Lung (tissue), 12 donors: ENCODE data around the gene DHRS3. TPM values are rescaled to one million over a fixed set of nuclear protein-coding genes. Genes with fewer than 3 reads are reported as not detected.

Source experiments
- ATAC-seq: fragments of 200-7000 bp; cut with Tn5 transposase; one replicate; pipeline ENCODE4 v1.9.1; 2020; ENCODE audit warnings: moderate number of reproducible peaks; ENCODE audit not compliant: insufficient read depth, low FRiP score
- DNase-seq, 3 donors: peaks; one replicate each; pipeline ENCODE4 v3.0.0-alpha.2; 2013 to 2017
- H3K27ac ChIP-seq, 2 donors: one replicate each; pipeline ENCODE4 v1.5.1; 2013; ENCODE audit warnings: mild to moderate bottlenecking in 2 of 2, moderate library complexity in 2 of 2, control low read depth in 1 of 2, inconsistent platforms in 1 of 2, low read depth in 1 of 2, low read length in 1 of 2
- H3K27me3 ChIP-seq, 3 donors: one replicate each; pipeline ENCODE4 v1.5.1; 2013; ENCODE audit warnings: low read length in 2 of 3; ENCODE audit not compliant: control insufficient read depth in 3 of 3, insufficient read depth in 3 of 3
- H3K36me3 ChIP-seq, 4 donors: one replicate each; pipeline ENCODE4 v1.5.1; 2013; ENCODE audit warnings: low read length in 4 of 4, mild to moderate bottlenecking in 1 of 4, moderate library complexity in 1 of 4; ENCODE audit not compliant: control insufficient read depth in 4 of 4, insufficient read depth in 4 of 4
- H3K4me1 ChIP-seq, 5 donors: one replicate each; pipeline ENCODE4 v1.5.1; 2013; ENCODE audit warnings: low read length in 5 of 5, mild to moderate bottlenecking in 2 of 5, moderate library complexity in 1 of 5; ENCODE audit not compliant: control insufficient read depth in 5 of 5, insufficient read depth in 5 of 5
- H3K4me3 ChIP-seq: one replicate; pipeline ENCODE4 v1.5.1; 2013; ENCODE audit warnings: mild to moderate bottlenecking, control low read depth, moderate library complexity
- H3K9ac ChIP-seq, 2 donors: one replicate each; pipeline ENCODE4 v1.5.1; 2013; ENCODE audit warnings: low read length in 2 of 2, control low read depth in 1 of 2; ENCODE audit not compliant: insufficient read depth in 1 of 2
- H3K9me3 ChIP-seq, 4 donors: one replicate each; pipeline ENCODE4 v1.5.1; 2013; ENCODE audit warnings: low read length in 3 of 4, mild to moderate bottlenecking in 1 of 4, moderate library complexity in 1 of 4; ENCODE audit not compliant: control insufficient read depth in 4 of 4, insufficient read depth in 3 of 4
- CTCF ChIP-seq: IDR thresholded peaks from 2 replicates; pipeline ENCODE4 v1.5.1; 2012; ENCODE audit warnings: mild to moderate bottlenecking; ENCODE audit errors: control extremely low read depth, extremely low read depth
- WGBS, 2 donors: extraction: QIAGEN DNeasy Blood & Tissue Kit; methylation state at CpG; one replicate each; pipeline ENCODE4 v1.1.7; 2013; 5-methylcytosine and 5-hydroxymethylcytosine counted together
- polyA plus RNA-seq, 2 donors: library from polyadenylated mRNA; stranded (reverse); fragments of 200-250 nt; gene quantifications; one replicate each; pipeline ENCODE4 v1.2.1, GENCODE V29; 2013
- total RNA-seq, 2 donors: library from RNA; depleted of rRNA in 1 of 2; stranded (reverse); fragments of >200 nt in 1 of 2; gene quantifications; one replicate each; pipeline ENCODE4 v1.2.1, GENCODE V29; 2014 to 2021
- donor health status: control.
- donor health status: control.
- donor health status: Bipolar disorder and iron deficiency.
- donor health status: healthy.
- donor health status: DM: yes; HTN: yes; CAD: no.

The DHRS3 gene
- total and polyA plus RNA-seq, 4 donors: 56.7 to 109 (median 79.8) TPM

- DNase-seq (no peak), ATAC-seq (no peak)
- Histone ChIP-seq H3K9me3 (no peaks in the 10 kb centered on the region), H3K4me1 (peaks cover 0 to 47% (median 26%) of the 10 kb centered on the region in 5 donors), H3K4me3 (no peak overlapping the region), H3K36me3 (no peaks in the 10 kb centered on the region), H3K9ac (no peak overlapping the region), H3K27me3 (no peaks in the 10 kb centered on the region), H3K27ac (peak overlapping the region in 1 of 2 donors; percentile 66)
- TF ChIP-seq CTCF: no peak
- WGBS, 2 donors: 48 to 70% methylated on average over 7 of the region's 7 CpGs
Observed at GRCh38 chr1:12600335-12600734, 17.7 kb downstream of the DHRS3 start.

GRCh38 chr1:12599657-12600056 is 18.4 kb downstream of the DHRS3 start:
- TF ChIP-seq CTCF: no peak
- no peak for DNase-seq
- Histone ChIP-seq H3K36me3 (no peaks in the 10 kb centered on the region), H3K9ac (no peak overlapping the region), H3K27me3 (no peaks in the 10 kb centered on the region), H3K27ac (peak overlapping the region in 1 of 2 donors; percentile 66), H3K9me3 (no peaks in the 10 kb centered on the region), H3K4me1 (peaks cover 4 to 47% (median 31%) of the 10 kb centered on the region in 5 donors), H3K4me3 (no peak overlapping the region)
- ATAC-seq: no peak
- WGBS, 2 donors: 89% methylated on average over 5 of the region's 5 CpGs

- H3K36me3 ChIP-seq: no peaks in the 10 kb centered on the region
- peaks cover 10 to 47% (median 32%) of the 10 kb centered on the region in 5 donors for H3K4me1 ChIP-seq
- H3K9me3 ChIP-seq: no peaks in the 10 kb centered on the region
- peak overlapping the region in 1 of 2 donors; percentile 66 for H3K27ac ChIP-seq
- 83 to 87% methylated on average over 6 of the region's 6 CpGs for WGBS, 2 donors
- no peaks in the 10 kb centered on the region for H3K27me3 ChIP-seq
- no peak overlapping the region for H3K4me3 ChIP-seq
- no peak for DNase-seq
- no peak overlapping the region for H3K9ac ChIP-seq
- no peak for TF ChIP-seq CTCF
- ATAC-seq: no peak
Observed at GRCh38 chr1:12598974-12599373, 19.0 kb downstream of the DHRS3 start.

- Histone ChIP-seq H3K27me3 (no peaks in the 10 kb centered on the region), H3K9me3 (no peaks in the 10 kb centered on the region), H3K27ac (peak overlapping the region in 1 of 2 donors; percentile 67), H3K4me3 (no peak overlapping the region), H3K9ac (no peak overlapping the region), H3K36me3 (no peaks in the 10 kb centered on the region), H3K4me1 (peaks cover 13 to 44% (median 33%) of the 10 kb centered on the region in 5 donors)
- ATAC-seq (no peak), DNase-seq (no peak)
- no peak for TF ChIP-seq CTCF
- 54 to 63% methylated on average over 10 of the region's 10 CpGs for WGBS, 2 donors
Observed at GRCh38 chr1:12597792-12598191, 20.2 kb downstream of the DHRS3 start.
